Stimulated activated CD4-positive, alpha-beta T cell treated with anti-CD3 and anti-CD28 coated beads, Interleukin-12 subunit alpha, Interleukin-12 subunit beta, amount 100 ng/mL, for 4 hours (primary cell): ENCODE measurements around the gene PPP4R4.

Experiments used
- DNase-seq: peaks from one replicate; pipeline ENCODE4 v3.0.0-alpha.2; 2020

The PPP4R4 gene, protein sequence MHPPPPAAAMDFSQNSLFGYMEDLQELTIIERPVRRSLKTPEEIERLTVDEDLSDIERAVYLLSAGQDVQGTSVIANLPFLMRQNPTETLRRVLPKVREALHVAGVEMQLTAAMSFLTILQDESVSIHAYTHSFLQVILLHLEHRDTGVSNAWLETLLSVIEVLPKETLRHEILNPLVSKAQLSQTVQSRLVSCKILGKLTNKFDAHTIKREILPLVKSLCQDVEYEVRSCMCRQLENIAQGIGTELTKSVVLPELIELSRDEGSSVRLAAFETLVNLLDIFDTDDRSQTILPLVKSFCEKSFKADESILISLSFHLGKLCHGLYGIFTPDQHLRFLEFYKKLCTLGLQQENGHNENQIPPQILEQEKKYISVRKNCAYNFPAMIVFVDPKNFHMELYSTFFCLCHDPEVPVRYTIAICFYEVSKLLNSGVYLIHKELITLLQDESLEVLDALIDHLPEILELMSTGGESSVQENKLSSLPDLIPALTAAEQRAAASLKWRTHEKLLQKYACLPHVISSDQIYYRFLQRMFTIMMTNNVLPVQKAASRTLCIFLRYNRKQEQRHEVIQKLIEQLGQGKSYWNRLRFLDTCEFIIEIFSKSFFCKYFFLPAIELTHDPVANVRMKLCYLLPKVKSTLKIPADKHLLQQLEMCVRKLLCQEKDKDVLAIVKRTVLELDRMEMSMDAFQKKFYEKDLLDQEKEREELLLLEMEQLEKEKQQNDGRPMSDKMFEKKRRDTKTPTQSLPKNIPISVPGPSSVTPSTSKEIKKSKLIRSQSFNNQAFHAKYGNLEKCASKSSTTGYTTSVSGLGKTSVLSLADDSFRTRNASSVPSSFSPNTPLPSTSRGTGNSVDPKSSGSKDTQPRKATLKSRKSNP

DNA sequence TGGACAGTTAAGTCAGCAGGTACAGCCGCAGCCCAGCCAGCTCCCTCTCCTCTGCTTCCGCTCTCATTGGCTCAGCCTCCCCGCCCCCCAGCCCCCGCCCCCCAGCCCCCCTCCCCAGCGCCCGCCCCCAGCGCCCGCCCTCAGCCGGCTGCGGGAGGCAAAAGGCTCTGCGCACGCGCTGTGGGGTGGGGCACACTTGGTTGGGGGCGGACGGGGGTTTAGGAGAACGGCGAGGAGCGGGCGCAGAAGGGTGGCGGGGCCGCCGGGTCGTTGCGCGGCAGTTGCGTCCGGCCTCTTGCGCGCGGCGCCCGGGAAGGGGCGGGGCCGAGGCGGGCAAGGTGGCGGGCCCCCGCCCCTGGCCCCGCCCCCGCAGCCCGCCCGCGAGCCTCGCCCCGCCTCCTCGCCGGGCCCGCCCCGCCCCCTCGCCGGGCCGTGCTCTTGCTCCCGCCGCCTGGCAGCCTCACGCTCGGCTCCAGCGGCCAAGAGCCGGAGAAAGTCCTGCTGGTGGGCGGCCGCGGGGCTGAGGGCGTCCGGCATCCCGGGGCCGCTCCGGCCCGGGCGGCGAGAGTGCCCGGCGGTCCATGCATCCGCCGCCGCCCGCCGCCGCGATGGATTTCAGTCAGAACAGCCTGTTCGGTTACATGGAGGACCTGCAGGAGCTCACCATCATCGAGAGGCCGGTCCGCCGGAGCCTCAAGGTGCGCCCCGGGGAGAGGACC is at the start of gene PPP4R4:
Gene PPP4R4 (plus strand): TSS at position 438 of the 719 bp plus-strand sequence. CDS start 144 bp downstream, at position 582.
- peak; percentile 81 for DNase-seq

DNA sequence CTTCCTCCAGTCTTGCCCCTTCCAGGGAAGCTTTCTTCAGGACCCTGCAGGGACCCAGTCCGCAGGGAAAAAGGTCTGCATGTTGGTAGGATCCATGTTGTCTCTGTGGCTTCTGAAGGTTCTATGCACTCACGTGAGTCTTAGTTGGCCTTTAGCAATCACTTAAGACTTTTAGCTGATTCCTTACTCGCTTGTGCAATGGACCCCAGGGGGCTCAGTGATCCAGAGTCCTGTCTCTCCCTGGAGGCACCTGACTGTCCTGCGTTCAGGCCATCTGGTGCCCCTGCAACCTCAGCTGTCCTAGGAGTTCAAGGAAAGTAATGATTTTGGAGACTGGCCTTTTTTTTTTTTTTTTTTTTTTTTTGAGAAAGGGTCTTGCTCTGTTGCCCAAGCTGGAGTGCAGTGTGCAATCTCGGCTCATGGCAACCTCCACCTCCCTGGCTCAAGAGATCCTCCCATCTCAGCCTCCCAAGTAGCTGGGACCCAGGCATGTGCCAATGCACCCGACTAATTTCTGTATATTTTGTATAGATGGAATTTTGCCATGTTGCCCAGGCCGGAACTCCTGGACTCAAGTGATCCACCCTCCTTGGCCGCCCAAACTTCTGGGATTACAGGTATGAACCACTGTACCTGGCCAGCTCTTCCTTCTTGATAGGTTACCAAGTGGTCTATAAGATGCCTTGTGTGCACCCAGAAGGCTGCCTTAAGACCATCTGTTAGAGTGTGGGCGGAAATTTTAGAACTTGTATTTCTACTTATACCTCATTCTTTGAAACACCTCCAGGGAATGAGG is 49.3 kb upstream of the PPP4R4 start:
- DNase-seq: no peak

DNA sequence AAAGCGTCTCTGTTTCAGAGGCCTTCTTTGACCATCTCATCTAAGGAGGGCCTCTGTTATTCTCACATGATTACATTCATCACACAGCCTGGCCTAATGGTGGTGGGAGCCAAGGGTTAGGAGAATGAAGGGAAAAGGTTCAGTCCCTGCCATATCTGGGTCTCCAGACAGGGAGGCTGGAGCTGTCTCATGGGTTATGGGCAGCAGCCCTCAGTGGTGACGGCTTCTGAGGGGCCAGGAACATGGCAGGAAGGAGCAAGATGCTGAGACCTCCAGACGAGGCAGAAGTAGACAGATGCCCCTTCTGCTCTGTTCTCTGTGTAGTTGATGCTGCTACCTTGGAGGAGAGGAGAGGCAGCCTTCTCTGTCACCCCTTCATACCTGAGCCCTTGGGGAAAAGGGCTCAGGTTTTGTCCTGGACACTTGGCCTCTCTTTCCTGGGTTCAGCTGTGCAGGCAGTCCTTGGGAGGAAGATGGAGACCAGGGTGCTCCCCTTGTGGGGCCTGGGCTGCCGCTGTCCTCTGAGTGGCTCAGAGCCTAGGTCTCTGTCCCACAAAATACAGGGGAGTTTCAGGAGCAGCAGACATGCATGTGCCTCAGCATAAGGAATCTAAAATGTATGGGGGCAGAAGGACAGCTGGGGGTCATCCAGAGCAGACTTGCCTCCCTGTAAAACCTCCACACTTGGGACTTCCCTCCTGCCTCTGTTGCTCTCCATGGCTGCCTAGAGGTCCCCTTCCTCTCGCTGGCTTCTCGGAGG is 48.3 kb upstream of the PPP4R4 start:
- no peak for DNase-seq

DNA sequence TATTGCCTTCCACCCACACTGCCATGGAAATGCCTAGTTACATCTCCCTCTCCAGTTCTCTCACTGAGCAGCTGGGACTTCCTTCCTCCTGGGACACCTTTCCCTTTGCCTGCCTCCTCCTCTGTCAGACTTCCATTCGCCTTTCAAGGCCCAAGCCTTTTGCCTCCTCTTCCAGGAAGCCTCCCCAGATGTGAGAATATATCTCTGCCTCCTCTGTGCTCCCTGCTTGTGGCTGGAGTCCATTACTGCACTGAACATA is 47.8 kb upstream of the PPP4R4 start:
- no peak for DNase-seq

DNA sequence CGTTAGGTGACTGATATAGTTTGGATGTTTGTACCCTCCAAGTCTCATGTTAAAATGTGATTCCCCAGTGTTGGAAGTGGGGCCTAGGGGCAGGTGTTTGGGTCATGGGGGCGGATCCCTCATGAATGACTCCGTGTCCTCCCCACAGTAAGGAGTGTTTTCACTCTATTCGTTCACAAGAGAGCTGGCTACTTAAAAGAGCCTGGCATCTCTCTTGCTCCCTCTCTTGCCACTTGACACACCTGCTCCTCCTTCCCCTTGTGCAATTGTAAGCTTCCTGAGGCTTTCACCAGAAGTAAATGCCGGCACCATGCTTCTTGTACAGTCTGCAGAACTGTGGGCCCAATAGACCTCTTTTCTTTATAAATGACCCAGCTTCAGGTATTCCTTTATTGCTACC is 47.3 kb upstream of the PPP4R4 start:
- no peak for DNase-seq

DNA sequence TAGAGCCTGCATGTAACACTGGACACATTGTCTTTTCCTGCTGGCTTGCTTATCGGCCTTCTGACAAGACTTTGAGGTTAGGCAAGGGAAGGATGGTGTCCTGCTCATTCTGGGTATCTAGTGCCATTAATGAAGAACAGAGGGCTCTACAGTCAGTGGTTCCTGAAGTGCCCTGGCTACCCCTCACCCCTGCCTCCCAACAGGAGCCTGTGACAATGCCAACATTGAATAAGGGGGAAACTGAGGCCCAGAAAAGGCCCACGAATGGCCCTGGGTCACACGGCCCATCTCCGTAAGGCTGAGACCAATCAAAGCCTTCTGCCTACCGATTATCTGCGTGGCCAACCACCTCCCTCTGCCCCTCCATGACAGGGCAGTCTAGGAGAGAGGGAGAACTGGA is 46.8 kb upstream of the PPP4R4 start:
- no peak for DNase-seq

DNA sequence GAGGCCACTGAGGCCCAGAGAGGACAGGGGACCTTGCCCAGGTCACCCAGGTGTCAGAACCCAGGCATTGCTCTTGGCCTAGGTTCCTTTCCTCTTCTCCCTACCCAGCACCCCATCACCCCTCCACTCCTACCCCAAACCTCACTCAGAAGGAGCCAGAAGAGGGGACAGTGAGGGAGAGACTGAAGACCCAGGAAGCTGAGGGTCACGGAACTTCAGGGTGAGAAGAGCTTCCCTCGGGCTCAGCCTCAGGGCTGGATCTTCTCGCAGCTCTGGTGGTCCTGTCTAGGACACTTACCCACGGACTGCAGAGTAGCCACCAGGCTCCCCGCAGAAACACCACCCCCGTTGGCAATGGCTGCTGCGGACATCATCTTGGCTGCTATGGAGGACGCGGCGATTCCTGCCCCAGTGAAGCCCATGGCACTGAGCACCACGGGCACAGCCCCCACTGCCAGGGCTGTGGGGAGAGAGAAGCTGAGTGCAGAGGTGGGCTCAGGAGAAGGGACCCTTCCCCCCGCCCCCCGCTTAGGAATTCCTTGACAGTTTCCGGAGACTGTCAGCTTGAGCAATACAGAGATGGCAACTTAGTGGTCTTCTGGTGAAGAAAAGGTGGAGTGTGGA is 45.8 kb upstream of the PPP4R4 start:
- DNase-seq: no peak

DNA sequence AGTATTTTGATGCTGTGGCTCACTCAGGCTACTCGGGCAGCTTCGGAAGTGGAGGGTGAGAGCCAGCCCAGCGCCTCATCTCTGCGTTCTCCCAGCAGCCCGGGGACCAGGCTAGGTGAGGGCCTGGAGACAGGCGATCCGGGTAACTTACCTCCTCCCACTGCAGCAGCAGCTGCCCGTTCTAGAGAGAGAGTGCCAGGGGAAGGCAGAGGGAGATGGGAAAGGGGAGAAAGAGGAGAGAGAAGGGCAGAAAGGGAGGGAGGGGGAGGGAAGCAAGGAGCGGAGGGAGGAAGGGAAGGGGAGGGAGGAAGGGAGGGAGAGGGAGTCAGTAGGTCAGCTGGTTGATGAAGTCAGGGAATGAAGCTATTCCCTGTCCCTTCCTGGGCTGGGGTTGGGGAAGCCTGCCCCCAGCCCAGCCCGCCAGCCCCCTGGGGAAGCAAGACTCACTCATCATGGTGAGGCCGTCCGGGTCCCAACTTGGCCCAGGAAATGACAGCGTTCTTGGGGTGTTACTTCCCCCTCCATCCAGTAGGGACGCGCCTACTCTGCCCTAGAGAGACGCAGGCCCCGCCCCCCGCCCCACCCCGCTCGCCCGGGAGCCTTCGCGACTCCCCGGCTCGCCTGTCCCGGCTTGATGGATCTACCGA is 44.9 kb upstream of the PPP4R4 start, which contains the start of gene IFI27L2:
Gene IFI27L2 (minus strand): TSS at position 494 of the 647 bp plus-strand sequence. CDS start 40 bp downstream, at position 454.
- DNase-seq: peak; percentile 63

DNA sequence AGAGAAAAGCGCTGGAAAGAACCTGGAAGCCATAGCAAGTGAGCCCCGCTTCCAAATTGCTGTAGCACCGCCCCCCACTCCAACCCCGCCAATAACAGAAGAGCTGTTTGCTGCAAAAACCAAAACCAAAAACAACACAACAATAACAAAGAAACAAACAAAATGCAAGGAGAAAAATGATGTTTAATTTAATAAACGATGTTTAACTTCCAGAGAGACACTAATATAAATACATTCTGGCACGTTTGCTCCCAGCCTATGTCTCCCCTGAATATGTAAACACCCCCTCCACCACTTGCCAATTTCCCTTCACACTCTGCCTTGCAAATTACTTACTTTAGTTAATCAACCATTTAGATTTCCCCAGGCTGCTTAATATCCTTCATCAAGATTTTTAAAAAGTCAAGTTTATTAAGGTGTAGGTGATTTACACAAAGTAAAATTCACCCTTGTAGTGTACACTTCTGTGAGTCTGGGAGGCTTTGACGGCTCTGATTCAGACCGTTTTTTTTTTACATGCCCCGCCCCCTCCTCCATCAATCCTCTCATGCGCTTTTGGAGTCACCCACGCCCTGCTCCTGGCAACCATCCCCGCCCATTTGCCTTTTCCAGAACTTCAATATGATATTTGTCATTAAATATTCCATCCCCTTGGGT is 44.2 kb upstream of the PPP4R4 start:
- DNase-seq: no peak

DNA sequence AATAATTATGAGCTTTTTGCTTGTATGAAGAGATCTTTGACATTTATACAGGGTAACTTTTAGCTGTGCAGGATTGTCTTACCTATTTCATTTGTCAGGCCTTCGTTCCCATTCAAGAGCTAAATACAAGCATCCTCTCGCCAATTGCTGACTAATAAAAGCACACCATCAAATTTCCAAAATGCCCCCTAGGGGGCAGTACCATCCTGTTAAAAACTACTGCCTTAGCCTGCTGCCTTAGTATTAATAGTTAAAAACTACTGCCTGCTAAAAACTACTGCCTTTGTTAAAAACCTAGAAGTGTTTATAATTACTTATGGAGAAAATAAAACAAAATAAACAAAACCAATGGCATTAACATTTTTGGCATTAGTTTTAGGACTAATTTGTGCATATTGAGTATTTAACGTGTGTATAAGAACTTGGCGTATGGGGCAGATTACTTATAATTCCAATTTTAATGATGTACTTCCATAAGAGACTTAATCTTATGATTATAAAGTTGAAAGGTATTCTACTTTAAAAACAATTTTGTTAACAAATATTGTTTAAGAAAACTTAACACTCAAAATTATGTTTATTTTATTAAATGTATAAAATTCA is 41.7 kb upstream of the PPP4R4 start:
- DNase-seq: peak; percentile 40

DNA sequence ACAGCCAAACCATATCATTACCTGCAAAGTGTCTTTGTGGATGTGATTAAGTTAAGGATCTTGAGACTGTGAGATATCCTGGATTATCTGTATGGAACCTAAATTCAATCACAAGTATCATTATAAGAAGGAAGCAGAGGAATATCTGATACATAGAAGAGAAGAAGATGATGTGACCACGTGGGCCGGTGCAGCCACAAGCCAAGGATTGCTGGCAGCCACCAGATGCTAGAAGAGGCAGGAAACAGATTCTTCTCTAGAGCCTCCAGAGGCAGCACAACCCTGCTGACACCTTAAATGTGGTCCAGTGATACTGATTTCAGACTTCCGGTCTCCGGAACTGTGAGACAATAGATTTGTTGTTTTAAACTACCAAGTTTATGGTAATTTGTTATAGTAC is 38.6 kb upstream of the PPP4R4 start:
- DNase-seq: no peak

DNA sequence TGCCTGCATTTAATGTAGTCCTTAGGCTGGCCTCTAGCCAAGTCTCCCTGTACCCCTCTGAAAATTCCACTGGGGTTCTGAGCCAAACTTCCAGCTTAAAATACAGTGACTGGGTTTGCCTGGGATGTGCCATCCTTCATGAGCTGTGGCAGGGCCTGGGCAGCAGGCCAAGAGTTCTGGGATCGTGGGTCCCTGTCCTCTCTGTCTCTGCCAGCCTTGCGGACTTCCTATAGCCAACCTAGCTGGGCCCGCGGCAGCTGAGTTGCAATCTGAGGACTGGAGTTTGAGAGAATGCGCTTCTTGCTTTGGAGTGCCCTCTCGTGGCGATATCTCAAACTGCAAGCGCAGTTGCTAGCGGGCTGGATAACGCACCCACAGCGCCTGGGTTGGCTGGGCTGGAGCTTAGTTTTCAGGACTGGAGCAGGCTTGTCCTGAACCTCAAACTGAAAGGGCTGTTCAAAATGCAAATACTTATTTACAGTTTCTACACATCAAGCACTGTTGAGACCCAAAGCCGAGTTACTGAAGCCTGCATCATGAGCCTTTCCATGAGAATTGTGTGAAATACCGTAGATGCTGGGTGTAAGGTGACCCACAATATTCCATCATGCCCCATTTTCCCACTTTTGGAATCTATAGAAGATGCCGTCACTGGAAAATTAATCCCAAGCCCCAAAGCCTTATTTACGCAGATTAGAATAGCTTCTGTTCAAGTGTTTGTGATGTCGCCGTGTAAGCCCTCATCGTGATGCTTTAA is 37.4 kb upstream of the PPP4R4 start:
- DNase-seq: peak; percentile 83

DNA sequence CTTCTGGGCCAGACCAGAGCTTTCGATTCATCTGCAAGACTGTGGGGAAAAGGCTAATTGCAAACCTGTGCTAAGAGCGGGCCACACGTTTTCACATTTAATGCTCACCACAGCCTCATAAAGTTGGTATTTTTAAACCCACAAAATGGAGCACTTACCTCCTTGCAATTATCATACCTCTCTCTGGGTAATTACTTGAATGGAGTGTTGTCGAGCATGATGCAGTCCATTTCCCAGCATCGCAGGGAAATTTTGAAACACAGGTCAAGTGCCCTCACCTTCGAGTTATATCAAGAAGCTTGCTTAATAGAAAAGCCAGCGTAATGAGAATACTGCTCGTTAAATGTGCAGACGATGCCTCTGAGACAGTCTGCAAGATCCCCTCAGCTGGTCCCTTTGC is 35.9 kb upstream of the PPP4R4 start:
- no peak for DNase-seq

DNA sequence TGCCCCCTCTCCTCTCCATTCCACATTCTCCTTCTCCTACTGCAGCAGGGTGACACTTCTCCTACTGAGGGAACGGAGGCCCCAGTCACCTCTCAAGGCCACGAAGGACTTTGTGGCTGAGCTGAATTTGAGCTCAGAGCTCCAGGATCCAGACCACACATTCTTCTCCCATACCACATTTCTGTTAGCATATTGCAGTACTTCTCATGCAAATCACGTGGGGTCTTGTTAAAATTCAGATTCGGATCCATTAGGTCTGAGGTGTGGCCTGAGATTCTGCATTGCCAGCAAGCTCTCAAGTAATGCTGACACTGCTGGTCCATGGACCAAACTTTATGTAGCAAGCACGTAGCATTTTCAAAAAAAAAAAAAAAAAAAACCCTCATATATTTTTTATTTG is 35.1 kb upstream of the PPP4R4 start:
- DNase-seq: no peak

DNA sequence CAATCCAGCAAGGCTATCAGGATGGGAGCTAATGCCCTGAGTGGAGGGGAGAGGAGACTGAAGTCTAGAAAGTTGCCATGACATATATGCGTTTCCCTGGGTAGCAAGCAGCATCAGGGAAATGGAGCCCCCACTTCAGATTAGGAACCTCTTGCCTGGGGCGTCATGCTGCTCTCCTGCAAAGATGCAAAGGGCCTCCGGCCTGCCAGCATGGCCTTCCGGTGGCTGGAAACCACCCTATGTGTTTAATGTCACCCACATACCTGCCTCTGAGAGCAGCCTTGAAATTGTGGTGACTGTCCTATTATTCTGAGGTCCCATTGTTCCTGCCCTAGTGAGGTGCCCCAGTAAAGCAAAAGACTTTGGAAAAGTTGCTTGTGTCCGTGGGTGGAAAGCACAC is 34.7 kb upstream of the PPP4R4 start:
- DNase-seq: no peak

DNA sequence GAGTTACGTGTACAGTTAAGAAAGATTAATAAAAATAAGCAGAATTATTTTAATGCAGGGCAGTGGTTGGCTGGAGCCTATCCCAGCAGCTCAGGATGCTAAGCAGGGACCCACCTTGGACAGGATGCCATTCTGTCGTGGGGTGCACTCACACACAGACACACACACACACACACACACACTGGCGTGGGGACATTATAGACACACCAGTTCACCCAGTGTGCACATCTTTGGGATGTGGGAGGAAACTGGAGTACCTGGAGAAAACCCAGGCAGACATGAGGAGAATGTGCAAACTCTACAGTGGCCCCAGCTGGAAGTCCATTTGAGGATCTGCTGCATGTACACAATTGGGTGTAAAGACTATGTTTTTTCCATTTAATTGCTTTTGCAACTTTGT is 31.9 kb upstream of the PPP4R4 start:
- DNase-seq: no peak

DNA sequence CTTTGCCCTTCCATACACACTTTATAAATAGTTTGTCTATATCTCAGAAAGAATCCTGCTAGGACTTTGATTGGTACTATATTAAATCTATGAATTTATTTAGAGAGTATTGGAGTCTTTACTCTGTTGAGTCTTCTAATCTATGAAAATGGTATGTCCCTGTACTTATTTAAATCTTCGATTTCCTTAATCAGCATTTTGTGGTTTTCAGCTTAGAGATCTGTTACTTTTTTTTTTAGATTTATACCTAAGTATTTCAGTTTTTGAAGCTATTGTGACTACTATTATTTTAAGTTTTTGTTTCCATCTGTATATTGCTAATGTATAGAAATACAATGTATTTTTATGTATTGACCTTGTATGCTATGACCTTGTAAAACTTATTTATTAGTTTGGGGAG is 31.3 kb upstream of the PPP4R4 start:
- DNase-seq: no peak

DNA sequence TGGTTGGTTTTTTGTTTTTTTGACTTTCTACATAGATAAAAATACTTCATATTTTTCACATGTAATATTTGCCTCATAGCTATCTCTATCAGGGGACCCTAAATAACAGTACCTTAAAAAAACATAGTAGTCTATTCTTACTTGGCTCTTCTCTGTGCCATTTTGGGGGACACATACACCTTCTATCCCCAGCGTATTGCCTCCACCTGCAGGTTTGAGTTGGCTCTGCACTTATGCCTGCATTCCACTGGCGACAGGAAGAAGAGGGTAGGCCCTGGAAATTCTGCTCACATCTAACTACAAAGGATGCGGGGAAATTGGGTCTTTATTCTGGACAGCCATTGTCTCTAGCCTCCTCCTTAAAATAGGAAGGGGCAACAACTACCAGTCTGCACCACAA is 30.9 kb upstream of the PPP4R4 start:
- DNase-seq: no peak

DNA sequence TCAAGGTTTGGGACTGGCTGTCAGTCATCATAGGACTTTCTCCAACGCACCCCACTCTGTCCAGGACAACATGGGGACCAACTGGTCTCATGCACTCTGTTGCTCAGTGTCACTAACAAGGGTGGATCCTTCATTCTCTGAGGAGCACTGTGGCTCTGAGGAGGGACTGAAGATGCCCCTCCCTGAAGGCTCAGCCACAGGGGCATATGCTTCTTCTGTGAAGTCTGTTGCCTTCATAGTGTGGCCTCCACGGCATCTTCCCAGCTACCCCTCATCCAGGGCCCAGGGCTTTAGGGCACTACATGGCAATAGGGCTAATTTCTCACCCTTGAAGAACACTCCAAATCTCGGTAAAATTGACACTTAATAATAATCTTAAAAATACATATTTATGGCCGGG is 30.4 kb upstream of the PPP4R4 start:
- DNase-seq: no peak
